ENCODE data around the gene SIRT2. TPM values are rescaled to one million over a fixed set of nuclear protein-coding genes. Genes with fewer than 3 reads are reported as not detected.

SIRT2 gene
- total and polyA plus RNA-seq, 2 of the 8 experiments (the other 6 are each of a cell fraction or from before 2014, with no cell fraction given), result 6.5 to 10.0 TPM

- TF ChIP-seq RBBP5 (IDR thresholded peaks at IDR 0.05; ENCODE audit: borderline replicate concordance, low read depth, low read length) (peak; percentile 42; the same call in 1 of the 2 replicates), POLR2A (IDR thresholded peaks at IDR 0.05; ENCODE audit: control extremely low read depth in 1 of 2, low read depth in 2 of 2, low read length in 2 of 2) (peak in 1 of 2 experiments; percentile 63; a peak in 2 of 3 replicates), BRCA1 (IDR thresholded peaks at IDR 0.05; ENCODE audit: low read depth, low read length) (0 out of 2 replicates have a peak, but pooled peaks have one; percentile 10), PHF8 (conservative IDR thresholded peaks at IDR 0.05; ENCODE audit: low read depth, low read length) (peak; percentile 29; the same call in 1 of the 2 replicates), CHD1 (IDR thresholded peaks at IDR 0.05; ENCODE audit: low read depth, low read length) (no peak), EGR1 (IDR thresholded peaks at IDR 0.05; ENCODE audit: borderline replicate concordance, low read depth, low read length) (no peak), CREB1 (IDR thresholded peaks at IDR 0.05) (peak; percentile 60; the same call in 1 of the 2 replicates), RFX5 (IDR thresholded peaks at IDR 0.05; ENCODE audit: borderline replicate concordance, low read depth, low read length) (0 out of 2 replicates have a peak, but pooled peaks have one; percentile 45), SAP30 (IDR thresholded peaks at IDR 0.05; ENCODE audit: insufficient read depth, insufficient replicate concordance, low read length) (peak; percentile 77)
Observed at GRCh38 chr19:38850436-38850975, 48.9 kb downstream of the SIRT2 start (continued).

Measured in H1 (cell line).